M059J (cell line): ENCODE measurements around the gene FMNL3. TPM values are rescaled to one million over a fixed set of nuclear protein-coding genes. Genes with fewer than 3 reads are reported as not detected.

Experiments
- DNase-seq: peaks from one replicate; pipeline ENCODE4 v3.0.0-alpha.2; 2012; ENCODE audit warnings: low read depth
- total RNA-seq: library from RNA; depleted of rRNA; stranded (reverse); fragments of >200 nt; shearing (Covaris generic); gene quantifications from 2 replicates; pipeline ENCODE4 v1.2.3, GENCODE V29; 2014

FMNL3 gene
- total RNA-seq, 1 experiment from 2014 or later: 30.4 TPM

- no peak for DNase-seq
Observed at GRCh38 chr12:49651855-49652254, 55.4 kb downstream of the FMNL3 start.

- no peak for DNase-seq
Observed at GRCh38 chr12:49649892-49650291, 57.3 kb downstream of the FMNL3 start.

- no peak for DNase-seq
Observed at GRCh38 chr12:49649445-49649844, 57.8 kb downstream of the FMNL3 start.

GRCh38 chr12:49648712-49649003, 58.5 kb downstream of the FMNL3 start:
- DNase-seq: no peak

GRCh38 chr12:49647827-49648711, 59.1 kb downstream of the FMNL3 start:
- no peak for DNase-seq

- DNase-seq: no peak
Observed at GRCh38 chr12:49646871-49647654, 60.1 kb downstream of the FMNL3 start.

- no peak for DNase-seq
Observed at GRCh38 chr12:49646331-49646830, 60.8 kb downstream of the FMNL3 start.

- DNase-seq: no peak
Observed at GRCh38 chr12:49645146-49646039, 61.8 kb downstream of the FMNL3 start.

GRCh38 chr12:49644620-49644994, 62.6 kb downstream of the FMNL3 start:
- peak; percentile 63 for DNase-seq

- no peak for DNase-seq
Observed at GRCh38 chr12:49643961-49644619, 63.1 kb downstream of the FMNL3 start.

- DNase-seq: no peak
Observed at GRCh38 chr12:49643135-49643534, 64.1 kb downstream of the FMNL3 start.

- no peak for DNase-seq
Observed at GRCh38 chr12:49642370-49642802, 64.8 kb downstream of the FMNL3 start.

- DNase-seq: no peak
Observed at GRCh38 chr12:49641748-49642369, 65.3 kb downstream of the FMNL3 start.

- peak; percentile 66 for DNase-seq
Observed at GRCh38 chr12:49636979-49637755, 70.0 kb downstream of the FMNL3 start.

- DNase-seq: no peak
Observed at GRCh38 chr12:49636574-49636973, 70.6 kb downstream of the FMNL3 start.

- no peak for DNase-seq
Observed at GRCh38 chr12:49635656-49636055, 71.5 kb downstream of the FMNL3 start.

GRCh38 chr12:49635036-49635435, 72.2 kb downstream of the FMNL3 start:
- DNase-seq: no peak

GRCh38 chr12:49633703-49634345, 73.4 kb downstream of the FMNL3 start:
- no peak for DNase-seq

- no peak for DNase-seq
Observed at GRCh38 chr12:49632986-49633702, 74.1 kb downstream of the FMNL3 start.
